CD14-positive monocyte (primary cell): Measurements from ENCODE around the gene UGT1A9. TPM values are rescaled to one million over a fixed set of nuclear protein-coding genes. Genes with fewer than 3 reads are reported as not detected.

Experiments used
- DNase-seq, 3 donors: peaks; one replicate each; pipeline ENCODE4 v3.0.0-alpha.2; 2011 to 2022
- H2AFZ ChIP-seq: 2 replicates; pipeline ENCODE4 v1.6.0; 2012; ENCODE audit warnings: mild to moderate bottlenecking, low read depth, low read length, inconsistent platforms; ENCODE audit not compliant: insufficient read depth, poor library complexity, severe bottlenecking
- H3K27ac ChIP-seq, 2 donors: 1 replicate in 1 of 2; 2 replicates in 1 of 2; pipeline ENCODE4 v1.5.1; 2012 to 2013; ENCODE audit warnings: low read length in 2 of 2, control low read depth in 1 of 2, inconsistent platforms in 1 of 2, low read depth in 1 of 2, mild to moderate bottlenecking in 1 of 2
- H3K27me3 ChIP-seq, 2 donors: one replicate each; pipeline versions ENCODE4 v1.6.0 to v1.6.1; 2011 to 2013; ENCODE audit warnings: low read length in 2 of 2; ENCODE audit not compliant: control insufficient read depth in 2 of 2, insufficient read depth in 2 of 2
- H3K36me3 ChIP-seq, 2 donors: replicated peaks in 1 of 2; 1 replicate in 1 of 2; 2 replicates in 1 of 2; pipeline versions ENCODE4 v1.5.1 to v1.6.1; 2012 to 2013; ENCODE audit warnings: low read length in 2 of 2, control low read depth in 1 of 2, inconsistent platforms in 1 of 2, mild to moderate bottlenecking in 1 of 2; ENCODE audit not compliant: insufficient read depth in 2 of 2, control insufficient read depth in 1 of 2
- H3K4me1 ChIP-seq, 2 donors: 1 replicate in 1 of 2; 2 replicates in 1 of 2; pipeline versions ENCODE4 v1.5.1 to v1.6.1; 2012 to 2013; ENCODE audit warnings: low read length in 2 of 2, control low read depth in 1 of 2, inconsistent platforms in 1 of 2, mild to moderate bottlenecking in 1 of 2, moderate library complexity in 1 of 2; ENCODE audit not compliant: insufficient read depth in 2 of 2, control insufficient read depth in 1 of 2
- H3K4me2 ChIP-seq: replicated peaks from 2 replicates; pipeline ENCODE3; 2012; ENCODE audit warnings: low read length, moderate library complexity, mild to moderate bottlenecking; ENCODE audit not compliant: poor library complexity, severe bottlenecking; ENCODE audit errors: extremely low read depth
- H3K4me3 ChIP-seq, 3 experiments: fragments of 200-600 bp in 1 of 3; sonication (generic) in 1 of 3; replicated peaks in 1 of 3; 1 replicate in 2 of 3; 2 replicates in 1 of 3; pipeline ENCODE4 v1.5.1; 2011 to 2013; ENCODE audit warnings: low read length in 3 of 3, mild to moderate bottlenecking in 3 of 3, control low read depth in 2 of 3, low read depth in 2 of 3, inconsistent platforms in 1 of 3, moderate library complexity in 1 of 3
- H3K79me2 ChIP-seq: 2 replicates; pipeline ENCODE4 v1.6.0; 2012; ENCODE audit warnings: mild to moderate bottlenecking, control low read depth, inconsistent platforms, low read length, moderate library complexity; ENCODE audit not compliant: insufficient read depth
- H3K9ac ChIP-seq: 2 replicates; pipeline ENCODE4 v1.6.0; 2017; ENCODE audit warnings: low read length, mild to moderate bottlenecking; ENCODE audit not compliant: insufficient read depth, poor library complexity, severe bottlenecking
- H3K9me3 ChIP-seq, 2 donors: replicated peaks in 1 of 2; 1 replicate in 1 of 2; 2 replicates in 1 of 2; pipeline versions ENCODE4 v1.5.1 to v1.6.1; 2012 to 2013; ENCODE audit warnings: low read length in 2 of 2, control low read depth in 1 of 2; ENCODE audit not compliant: control insufficient read depth in 1 of 2, insufficient read depth in 1 of 2
- H4K20me1 ChIP-seq: 2 replicates; pipeline ENCODE4 v1.6.0; 2012; ENCODE audit warnings: mild to moderate bottlenecking, low read length, control low read depth, moderate library complexity; ENCODE audit not compliant: insufficient read depth
- H3K27ac Mint-ChIP-seq, 7 donors: one replicate each; pipeline ENCODE4 v1.8.0; 2020; ENCODE audit warnings: mild to moderate bottlenecking in 7 of 7, mixed read lengths in 7 of 7, moderate library complexity in 6 of 7, inconsistent platforms in 2 of 7
- H3K27me3 Mint-ChIP-seq, 3 donors: one replicate each; pipeline ENCODE4 v1.8.0; 2021 to 2022; ENCODE audit warnings: low read depth in 3 of 3, mild to moderate bottlenecking in 3 of 3, mixed read lengths in 3 of 3, moderate library complexity in 3 of 3, inconsistent platforms in 1 of 3
- H3K36me3 Mint-ChIP-seq, 2 donors: one replicate each; pipeline ENCODE4 v1.8.0; 2020; ENCODE audit warnings: mixed read lengths in 2 of 2, inconsistent platforms in 1 of 2, mild to moderate bottlenecking in 1 of 2
- H3K4me1 Mint-ChIP-seq: one replicate; pipeline ENCODE4 v1.8.0; 2020; ENCODE audit warnings: mild to moderate bottlenecking, mixed read lengths
- H3K4me3 Mint-ChIP-seq, 2 donors: one replicate each; pipeline ENCODE4 v1.8.0; 2020; ENCODE audit warnings: mild to moderate bottlenecking in 2 of 2, mixed read lengths in 2 of 2, moderate library complexity in 1 of 2
- H3K9me3 Mint-ChIP-seq, 7 donors: one replicate each; pipeline ENCODE4 v1.8.0; 2020 to 2022; ENCODE audit warnings: mixed read lengths in 7 of 7, mild to moderate bottlenecking in 6 of 7, moderate library complexity in 6 of 7, inconsistent platforms in 2 of 7
- CTCF ChIP-seq: fragments of 200-600 bp; IDR thresholded peaks from one replicate; pipeline ENCODE4 v1.8.0; 2022; ENCODE audit warnings: antibody characterized with exemption, mild to moderate bottlenecking
- WGBS: methylation state at CpG from one replicate; pipeline ENCODE4 v1.1.5; 2013; ENCODE audit warnings: missing lambda C conversion rate; ENCODE audit not compliant: insufficient coverage; 5-methylcytosine and 5-hydroxymethylcytosine counted together
- intact Hi-C, 2 donors: fragments of 100-400 bp; cut with micrococcal nuclease; formaldehyde crosslinking; loops; one replicate each; pipeline versions ENCODE4 v1.15.0 to v1.15.1; 2023
- polyA plus RNA-seq, 3 donors: library from polyadenylated mRNA; depleted of rRNA in 1 of 3; unstranded in 2 of 3; stranded (reverse) in 1 of 3; fragments of 300-500 nt in 2 of 3; fragments of >200 nt in 1 of 3; fragmentation: Illumina TruSeq in 2 of 3; gene quantifications; 1 replicate in 2 of 3; 2 replicates in 1 of 3; pipeline ENCODE4 v1.2.3, GENCODE V29; 2012 to 2021

Gene UGT1A9
- polyA plus RNA-seq, 3 donors = not detected

GRCh38 chr2:233772153-233772552, 100.5 kb downstream of the UGT1A9 start:
- DNase-seq = no peak
- Histone ChIP-seq H3K9ac (no peak overlapping the region), H2AFZ (no peak overlapping the region), H3K4me2 (no peak overlapping the region), H3K79me2 (no peaks in the 10 kb centered on the region), H3K4me3 (no peak overlapping the region), H3K9me3 (peaks cover 13 to 19% of the 10 kb centered on the region in 2 donors), H3K27ac (no peak overlapping the region), H3K27me3 (no peaks in the 10 kb centered on the region), H3K36me3 (no peaks in the 10 kb centered on the region), H4K20me1 (no peaks in the 10 kb centered on the region), H3K4me1 (no peaks in the 10 kb centered on the region)
- TF ChIP-seq CTCF = no peak
- Mint-ChIP-seq H3K27ac (no peak overlapping the region), H3K9me3 (peaks cover 7 to 20% (median 14%) of the 10 kb centered on the region in 7 donors), H3K27me3 (peaks cover 4 to 6% (median 4%) of the 10 kb centered on the region in 3 donors), H3K4me1 (no peaks in the 10 kb centered on the region), H3K4me3 (no peak overlapping the region), H3K36me3 (no peaks in the 10 kb centered on the region)
- intact Hi-C loops = no loop called here
- WGBS = 95% methylated on average over 14 of the region's 16 CpGs

GRCh38 chr2:233772583-233772982, 100.9 kb downstream of the UGT1A9 start:
- Mint-ChIP-seq H3K27me3 (peaks cover 4 to 6% (median 4%) of the 10 kb centered on the region in 3 donors), H3K4me1 (no peaks in the 10 kb centered on the region), H3K9me3 (peaks cover 7 to 23% (median 16%) of the 10 kb centered on the region in 7 donors), H3K4me3 (peak overlapping the region in 1 of 2 donors; percentile 1), H3K27ac (no peak overlapping the region), H3K36me3 (no peaks in the 10 kb centered on the region)
- DNase-seq = no peak
- WGBS = 74% methylated on average over 3 of the region's 5 CpGs
- H3K79me2 ChIP-seq = no peaks in the 10 kb centered on the region
- no peak overlapping the region for H3K9ac ChIP-seq
- no peak for TF ChIP-seq CTCF
- H3K27ac ChIP-seq = no peak overlapping the region
- intact Hi-C loops = no loop called here
- no peak overlapping the region for H3K4me3 ChIP-seq
- no peaks in the 10 kb centered on the region for H3K27me3 ChIP-seq
- H4K20me1 ChIP-seq = no peaks in the 10 kb centered on the region
- H3K4me2 ChIP-seq = no peak overlapping the region
- H3K4me1 ChIP-seq = no peaks in the 10 kb centered on the region
- no peak overlapping the region for H2AFZ ChIP-seq
- no peaks in the 10 kb centered on the region for H3K36me3 ChIP-seq
- peaks cover 14 to 19% of the 10 kb centered on the region in 2 donors for H3K9me3 ChIP-seq
